Measurements from ENCODE around the gene CCDC88A. TPM values are rescaled to one million over a fixed set of nuclear protein-coding genes. Genes with fewer than 3 reads are reported as not detected.

Gene CCDC88A
- total and polyA plus RNA-seq, 4 donors: 4.0 to 31.0 (median 15.5) TPM

- Histone ChIP-seq H3K4me1 (ENCODE audit: control insufficient read depth in 4 of 4, insufficient read depth in 4 of 4, low read length in 3 of 4) (no peaks in the 10 kb centered on the region), H3K36me3 (ENCODE audit: control insufficient read depth in 4 of 4, insufficient read depth in 3 of 4, low read depth in 1 of 4, low read length in 3 of 4) (peaks cover 0 to 9% (median 0%) of the 10 kb centered on the region in 4 donors), H3K9me3 (ENCODE audit: control insufficient read depth in 4 of 4, low read length in 3 of 4) (no peaks in the 10 kb centered on the region), H3K27ac (ENCODE audit: low read depth in 1 of 2, low read length in 2 of 2) (no peak overlapping the region), H3K27me3 (ENCODE audit: control insufficient read depth in 4 of 4, insufficient read depth in 4 of 4, low read length in 3 of 4) (no peaks in the 10 kb centered on the region), H3K4me3 (ENCODE audit: low read depth in 1 of 3, low read length in 3 of 3) (no peak overlapping the region), H3K9ac (ENCODE audit: low read depth in 1 of 2, low read length in 2 of 2) (no peak overlapping the region)
- WGBS: 95% methylated on average over 4 of the region's 4 CpGs
- TF ChIP-seq TAF1 (conservative IDR thresholded peaks at IDR 0.05): no peak
- TF ChIP-seq SP1 (IDR thresholded peaks at IDR 0.05): no peak
- DNase-seq (ENCODE audit: low spot score): no peak
Observed at GRCh38 chr2:55345064-55345463, 74.6 kb downstream of the CCDC88A start.

GRCh38 chr2:55338268-55338667 is 81.4 kb downstream of the CCDC88A start:
- Histone ChIP-seq H3K27ac (ENCODE audit: low read depth in 1 of 2, low read length in 2 of 2) (no peak overlapping the region), H3K9me3 (ENCODE audit: control insufficient read depth in 4 of 4, low read length in 3 of 4) (no peaks in the 10 kb centered on the region), H3K27me3 (ENCODE audit: control insufficient read depth in 4 of 4, insufficient read depth in 4 of 4, low read length in 3 of 4) (no peaks in the 10 kb centered on the region), H3K9ac (ENCODE audit: low read depth in 1 of 2, low read length in 2 of 2) (no peak overlapping the region), H3K36me3 (ENCODE audit: control insufficient read depth in 4 of 4, insufficient read depth in 3 of 4, low read depth in 1 of 4, low read length in 3 of 4) (peaks cover 0 to 5% (median under 1%) of the 10 kb centered on the region in 4 donors), H3K4me1 (ENCODE audit: control insufficient read depth in 4 of 4, insufficient read depth in 4 of 4, low read length in 3 of 4) (no peaks in the 10 kb centered on the region), H3K4me3 (ENCODE audit: low read depth in 1 of 3, low read length in 3 of 3) (no peak overlapping the region)
- no peak for TF ChIP-seq REST (IDR thresholded peaks at IDR 0.05)
- no peak for TF ChIP-seq HNF4A (conservative IDR thresholded peaks at IDR 0.05)
- TF ChIP-seq EGR1 (IDR thresholded peaks at IDR 0.05; ENCODE audit: low read depth in 2 of 2): no peak
- TF ChIP-seq RAD21 (IDR thresholded peaks at IDR 0.05): no peak
- no peak for TF ChIP-seq SP1 (IDR thresholded peaks at IDR 0.05)
- no peak for TF ChIP-seq YY1 (IDR thresholded peaks at IDR 0.05)
- no peak for TF ChIP-seq FOXA1 (IDR thresholded peaks at IDR 0.05)
- TF ChIP-seq ZBTB33 (IDR thresholded peaks at IDR 0.05): no peak
- TF ChIP-seq ATF3 (IDR thresholded peaks at IDR 0.05): no peak
- TF ChIP-seq GABPA (IDR thresholded peaks at IDR 0.05 in 1 of 2, conservative IDR thresholded peaks at IDR 0.05 in 1 of 2): no peak
- TF ChIP-seq NR2F2 (IDR thresholded peaks at IDR 0.05): no peak
- no peak for TF ChIP-seq TAF1 (conservative IDR thresholded peaks at IDR 0.05)
- TF ChIP-seq FOXA2 (IDR thresholded peaks at IDR 0.05): no peak
- TF ChIP-seq JUND (IDR thresholded peaks at IDR 0.05): no peak
- no peak for TF ChIP-seq MAX (IDR thresholded peaks at IDR 0.05)
- no peak for TF ChIP-seq RXRA (IDR thresholded peaks at IDR 0.05)
- TF ChIP-seq HNF4G (IDR thresholded peaks at IDR 0.05): no peak
- no peak for TF ChIP-seq CTCF (IDR thresholded peaks at IDR 0.05; ENCODE audit: low read depth, low read length, missing input control)
- DNase-seq (ENCODE audit: low spot score): no peak
